Sigmoid colon (tissue), 4 donors: Measurements from ENCODE around the gene SUGCT.

Source experiments
- CTCF ChIP-seq, 4 experiments: fragments of 450-650 bp in 3 of 4; fragments of 200-600 bp in 1 of 4; IDR thresholded peaks; one replicate each; pipeline ENCODE4 v1.5.1; 2016 to 2019; ENCODE audit warnings: antibody characterized with exemption in 4 of 4, mild to moderate bottlenecking in 3 of 4, moderate library complexity in 2 of 4
- POLR2A ChIP-seq, 2 donors: fragments of 450-650 bp; IDR thresholded peaks; one replicate each; pipeline ENCODE4 v1.6.1; 2016; ENCODE audit warnings: antibody characterized with exemption in 2 of 2, mild to moderate bottlenecking in 2 of 2, moderate library complexity in 2 of 2
- POLR2AphosphoS5 ChIP-seq, 4 donors: sonication (generic); formaldehyde crosslinking; IDR thresholded peaks; one replicate each; pipeline ENCODE4 v1.6.1; 2017; ENCODE audit warnings: antibody characterized with exemption in 4 of 4

DNA sequence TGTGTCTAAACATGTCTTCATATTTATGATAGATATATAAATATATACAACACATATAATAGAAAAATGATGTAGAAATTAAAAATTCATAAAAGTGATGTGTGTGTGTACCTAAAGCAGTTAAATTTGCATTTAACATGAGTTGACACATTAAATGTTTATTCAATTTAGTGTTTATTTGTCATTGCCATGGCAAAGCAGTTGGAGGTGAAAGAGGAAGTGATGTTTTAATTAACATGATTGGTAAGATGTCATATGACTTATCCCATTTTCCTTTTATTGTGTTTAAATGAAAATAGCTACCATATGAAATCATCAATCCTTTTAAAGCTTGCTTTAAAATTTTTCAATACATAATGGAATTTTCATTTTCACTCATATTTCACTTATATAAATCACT, 452.6 kb downstream of the SUGCT start:
- TF ChIP-seq CTCF (IDR thresholded peaks at IDR 0.05) (no peak), POLR2AphosphoS5 (IDR thresholded peaks at IDR 0.05) (no peak), POLR2A (IDR thresholded peaks at IDR 0.05) (no peak)
